Panc1 (cell line): ENCODE data around the gene MYBPC3. TPM values are rescaled to one million over a fixed set of nuclear protein-coding genes. Genes with fewer than 3 reads are reported as not detected.

Experiments used
- ATAC-seq: fragments of 200-7000 bp; cut with Tn5 transposase; 2 replicates; pipeline ENCODE4 v1.9.1; 2020; ENCODE audit warnings: mild to moderate bottlenecking, moderate library complexity
- BruUV-seq: library from RNA; stranded (reverse); fragments of 400-500 nt; replicated peaks from 2 replicates; lab custom pipeline; 2021; lab: Mats Ljungman, UMichigan
- CTCF ChIA-PET: fragments of 300-600 bp; sonication (Branson Sonifier 250); formaldehyde crosslinking; loops from one replicate; lab custom pipeline; 2022; ENCODE audit warnings: antibody characterized with exemption; lab: Charles Lee
- POLR2A ChIA-PET: fragments of 300-600 bp; sonication (Branson Sonifier 250); formaldehyde crosslinking; loops from one replicate; lab custom pipeline; 2022; ENCODE audit warnings: antibody characterized with exemption; lab: Charles Lee
- DNase-seq: peaks from one replicate; pipeline ENCODE4 v3.0.0-alpha.2; 2010; ENCODE audit warnings: low read depth, low spot score
- H3K27ac ChIP-seq: 2 replicates; pipeline ENCODE4 v1.5.1; 2011; ENCODE audit warnings: mild to moderate bottlenecking, low read length, inconsistent platforms
- H3K27me3 ChIP-seq: fragments of 200-500 bp; sonication (Bioruptor generic); 2 replicates; pipeline ENCODE4 v1.6.0; 2014; ENCODE audit warnings: low read length, inconsistent platforms; ENCODE audit not compliant: control insufficient read depth, insufficient read depth
- H3K36me3 ChIP-seq: fragments of 200-500 bp; sonication (Bioruptor generic); 2 replicates; pipeline ENCODE4 v1.5.1; 2014; ENCODE audit warnings: inconsistent platforms, mild to moderate bottlenecking, low read length, moderate library complexity; ENCODE audit not compliant: control insufficient read depth, insufficient read depth
- H3K4me1 ChIP-seq: 2 replicates; pipeline ENCODE4 v1.5.1; 2011; ENCODE audit warnings: inconsistent platforms, mild to moderate bottlenecking, low read length, moderate library complexity; ENCODE audit not compliant: control insufficient read depth, insufficient read depth
- H3K4me3 ChIP-seq, 2 experiments: 2 replicates each; pipeline ENCODE4 v1.5.1; 2011 to 2012; ENCODE audit warnings: low read depth in 2 of 2, low read length in 2 of 2, mild to moderate bottlenecking in 2 of 2, inconsistent platforms in 1 of 2, moderate library complexity in 1 of 2
- H3K9me3 ChIP-seq: fragments of 200-500 bp; sonication (Bioruptor generic); 2 replicates; pipeline ENCODE4 v1.5.1; 2014; ENCODE audit warnings: low read depth, mild to moderate bottlenecking, inconsistent platforms, low read length, moderate library complexity; ENCODE audit not compliant: control insufficient read depth, insufficient read depth
- CTCF ChIP-seq: fragments of 450-650 bp; IDR thresholded peaks from 2 replicates; pipeline ENCODE4 v1.5.1; 2017; ENCODE audit warnings: mild to moderate bottlenecking
- POLR2AphosphoS5 ChIP-seq: IDR thresholded peaks from 2 replicates; pipeline ENCODE4 v1.6.1; 2012; ENCODE audit warnings: mild to moderate bottlenecking, low read depth, low read length, moderate library complexity
- REST ChIP-seq, 2 experiments: IDR thresholded peaks; 2 replicates each; pipeline ENCODE4 v1.6.1; 2011 to 2012; ENCODE audit warnings: low read depth in 2 of 2, control low read depth in 1 of 2, low read length in 1 of 2, mild to moderate bottlenecking in 1 of 2, moderate library complexity in 1 of 2; ENCODE audit not compliant: insufficient read depth in 1 of 2
- SIN3A ChIP-seq: IDR thresholded peaks from 2 replicates; pipeline ENCODE4 v1.6.1; 2012; ENCODE audit warnings: low read depth, mild to moderate bottlenecking, low read length, moderate library complexity, borderline replicate concordance; ENCODE audit not compliant: insufficient read depth
- TCF7L2 ChIP-seq: IDR thresholded peaks from 2 replicates; pipeline ENCODE4 v1.6.1; 2011; ENCODE audit warnings: mild to moderate bottlenecking, low read depth, low read length, inconsistent platforms
- in situ Hi-C: cut with HindIII; loops from 2 replicates; pipeline ENCODE4 v1.10.0; 2016; ENCODE audit warnings: low sequenced_read_pairs, low pct_unique_long_range_greater_than_20kb
- intact Hi-C: fragments of 100-400 bp; cut with micrococcal nuclease; formaldehyde crosslinking; loops from one replicate; pipeline ENCODE4 v1.10.0; 2022; ENCODE audit not compliant: unreplicated experiment
- total RNA-seq: library from RNA; stranded (reverse); gene quantifications from one replicate; pipeline ENCODE4 v1.2.1, GENCODE V29; 2021; ENCODE audit not compliant: unreplicated experiment

MYBPC3 gene
- total RNA-seq, 1 experiment from 2014 or later, result not detected

- ChIA-PET POLR2A (no interaction called here), CTCF (interaction anchor here (0.5 kb wide), 1 partner anchor 12 kb away, joined by 8 read pairs; no protein-coding TSS in a partner anchor)
- no peaks in the 10 kb centered on the region for H3K27me3 ChIP-seq
- H3K9me3 ChIP-seq, result no peaks in the 10 kb centered on the region
- in situ Hi-C loops, result no loop called here
- no peak for TF ChIP-seq REST (IDR thresholded peaks at IDR 0.05; ENCODE audit: insufficient read depth in 1 of 2, low read depth in 2 of 2, low read length in 1 of 2)
- TF ChIP-seq TCF7L2, result no peak
- H3K4me3 ChIP-seq, result no peak overlapping the region
- intact Hi-C loops, result no loop called here
- no peak overlapping the region for H3K27ac ChIP-seq
- ATAC-seq (no peak), DNase-seq (no peak)
- no peaks in the 10 kb centered on the region for H3K36me3 ChIP-seq
- H3K4me1 ChIP-seq, result no peaks in the 10 kb centered on the region
- no TSS peak for BruUV-seq
Observed at GRCh38 chr11:47342854-47343253, 9.6 kb downstream of the MYBPC3 start.

GRCh38 chr11:47342036-47342803 is 10.3 kb downstream of the MYBPC3 start:
- intact Hi-C loops, result no loop called here
- CTCF ChIA-PET, result interaction anchor here (0.5 kb wide), 1 partner anchor 13 kb away, joined by 8 read pairs; no protein-coding TSS in a partner anchor
- Histone ChIP-seq H3K9me3 (no peaks in the 10 kb centered on the region), H3K4me3 (no peak overlapping the region), H3K4me1 (no peaks in the 10 kb centered on the region), H3K36me3 (no peaks in the 10 kb centered on the region), H3K27me3 (no peaks in the 10 kb centered on the region), H3K27ac (no peak overlapping the region)
- DNase-seq, result no peak
- POLR2A ChIA-PET, result interaction anchor here (0.6 kb wide), 1 partner anchor 175 kb away, joined by 6 read pairs; no protein-coding TSS in a partner anchor
- no peak for ATAC-seq
- in situ Hi-C loops, result no loop called here
- TF ChIP-seq CTCF (no peak), POLR2AphosphoS5 (no peak), SIN3A (no peak), TCF7L2 (no peak), REST (IDR thresholded peaks at IDR 0.05; ENCODE audit: insufficient read depth in 1 of 2, low read depth in 2 of 2, low read length in 1 of 2) (no peak)
- no TSS peak for BruUV-seq
